GM04503 (cell line): ENCODE results near the gene COLEC11.
"Not testable (repeated sequence)": the region's sequence is repeated elsewhere in the genome, so short reads cannot be mapped to it uniquely, and the experiment has no call there.

Source experiments
- DNase-seq: peaks from one replicate; pipeline ENCODE4 v3.0.0-alpha.2; 2012; ENCODE audit warnings: low read depth

The COLEC11 gene

GRCh38 chr2:3625186-3625585 lies 30.3 kb downstream of the COLEC11 start:
- DNase-seq = no peak

- no peak for DNase-seq
Observed at GRCh38 chr2:3626118-3626811, 31.4 kb downstream of the COLEC11 start.

- DNase-seq = no peak
Observed at GRCh38 chr2:3626812-3627499, 32.0 kb downstream of the COLEC11 start.

- DNase-seq = no peak
Observed at GRCh38 chr2:3627500-3628100, 32.7 kb downstream of the COLEC11 start.

GRCh38 chr2:3628241-3628679 lies 33.3 kb downstream of the COLEC11 start:
- no peak for DNase-seq

GRCh38 chr2:3628800-3629199 lies 33.9 kb downstream of the COLEC11 start:
- DNase-seq = no peak

- no peak for DNase-seq
Observed at GRCh38 chr2:3630631-3631030, 35.7 kb downstream of the COLEC11 start.

GRCh38 chr2:3631161-3631850 lies 36.4 kb downstream of the COLEC11 start:
- no peak for DNase-seq

- DNase-seq = no peak
Observed at GRCh38 chr2:3631851-3632659, 37.1 kb downstream of the COLEC11 start.

- DNase-seq = no peak
Observed at GRCh38 chr2:3633089-3633981, 38.4 kb downstream of the COLEC11 start.

GRCh38 chr2:3633982-3634595 lies 39.2 kb downstream of the COLEC11 start:
- no peak for DNase-seq

- no peak for DNase-seq
Observed at GRCh38 chr2:3634596-3635121, 39.7 kb downstream of the COLEC11 start.

- no peak for DNase-seq
Observed at GRCh38 chr2:3635171-3635974, 40.5 kb downstream of the COLEC11 start.

GRCh38 chr2:3635975-3636327 lies 41.0 kb downstream of the COLEC11 start:
- DNase-seq = not testable (repeated sequence)

- no peak for DNase-seq
Observed at GRCh38 chr2:3636586-3637310, 41.8 kb downstream of the COLEC11 start.

- no peak for DNase-seq
Observed at GRCh38 chr2:3637311-3637675, 42.4 kb downstream of the COLEC11 start.

GRCh38 chr2:3637692-3638455 lies 43.0 kb downstream of the COLEC11 start:
- DNase-seq = no peak

GRCh38 chr2:3638456-3638810 lies 43.5 kb downstream of the COLEC11 start:
- no peak for DNase-seq
